Memory B cell (primary cell): ENCODE measurements around the gene MLLT6.
A peak's percentile ranks its signal among the peaks of the same experiment; 100 is the strongest.

Experiments
- ATAC-seq: fragments of 150-1000 bp; cut with Tn5 transposase; 2 replicates; pipeline ENCODE4 v1.10.0; 2021; ENCODE audit warnings: low read depth, mild to moderate bottlenecking, moderate library complexity
- DNase-seq, 2 donors: peaks; one replicate each; pipeline ENCODE4 v3.0.0; 2022; ENCODE audit warnings: low spot score in 2 of 2
- H3K27ac Mint-ChIP-seq: one replicate; pipeline ENCODE4 v1.8.0; 2022; ENCODE audit warnings: mild to moderate bottlenecking, moderate library complexity, mixed read lengths
- H3K27me3 Mint-ChIP-seq: one replicate; pipeline ENCODE4 v1.8.0; 2022; ENCODE audit warnings: mixed read lengths
- H3K36me3 Mint-ChIP-seq: one replicate; pipeline ENCODE4 v1.8.0; 2022; ENCODE audit warnings: mild to moderate bottlenecking, mixed read lengths
- H3K4me1 Mint-ChIP-seq: one replicate; pipeline ENCODE4 v1.8.0; 2022; ENCODE audit warnings: mixed read lengths
- H3K4me3 Mint-ChIP-seq: one replicate; pipeline ENCODE4 v1.8.0; 2022; ENCODE audit warnings: mild to moderate bottlenecking, moderate library complexity, mixed read lengths
- H3K9me3 Mint-ChIP-seq: one replicate; pipeline ENCODE4 v1.8.0; 2022; ENCODE audit warnings: mixed read lengths

MLLT6 gene

DNA sequence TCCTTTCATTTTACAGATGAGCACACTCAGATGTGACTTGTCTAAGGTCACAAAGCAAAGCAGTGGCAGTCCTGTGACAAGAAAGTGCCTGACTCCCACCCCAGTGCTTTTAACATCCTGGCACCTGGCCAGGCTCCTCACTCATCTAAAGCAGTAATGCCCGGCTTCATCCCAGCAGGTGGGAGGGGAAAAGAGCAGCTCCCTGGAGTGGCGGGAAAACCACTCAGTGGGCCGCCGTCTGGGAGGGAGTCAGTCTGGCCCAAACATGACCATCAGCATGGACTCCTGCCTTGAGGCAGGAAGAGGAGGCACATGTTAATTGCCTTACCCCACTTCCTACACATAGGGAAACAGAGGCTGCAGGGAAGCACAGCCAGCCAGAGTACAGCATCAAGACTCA lies 40.5 kb downstream of the MLLT6 start:
- H3K27me3 Mint-ChIP-seq, result peaks cover 17% of the 10 kb centered on the region
- H3K36me3 Mint-ChIP-seq, result peaks cover 2% of the 10 kb centered on the region
- no peaks in the 10 kb centered on the region for H3K9me3 Mint-ChIP-seq
- no peak for DNase-seq
- H3K4me3 Mint-ChIP-seq, result no peak overlapping the region
- no peak overlapping the region for H3K27ac Mint-ChIP-seq
- ATAC-seq, result no peak
- H3K4me1 Mint-ChIP-seq, result peaks cover 23% of the 10 kb centered on the region

DNA sequence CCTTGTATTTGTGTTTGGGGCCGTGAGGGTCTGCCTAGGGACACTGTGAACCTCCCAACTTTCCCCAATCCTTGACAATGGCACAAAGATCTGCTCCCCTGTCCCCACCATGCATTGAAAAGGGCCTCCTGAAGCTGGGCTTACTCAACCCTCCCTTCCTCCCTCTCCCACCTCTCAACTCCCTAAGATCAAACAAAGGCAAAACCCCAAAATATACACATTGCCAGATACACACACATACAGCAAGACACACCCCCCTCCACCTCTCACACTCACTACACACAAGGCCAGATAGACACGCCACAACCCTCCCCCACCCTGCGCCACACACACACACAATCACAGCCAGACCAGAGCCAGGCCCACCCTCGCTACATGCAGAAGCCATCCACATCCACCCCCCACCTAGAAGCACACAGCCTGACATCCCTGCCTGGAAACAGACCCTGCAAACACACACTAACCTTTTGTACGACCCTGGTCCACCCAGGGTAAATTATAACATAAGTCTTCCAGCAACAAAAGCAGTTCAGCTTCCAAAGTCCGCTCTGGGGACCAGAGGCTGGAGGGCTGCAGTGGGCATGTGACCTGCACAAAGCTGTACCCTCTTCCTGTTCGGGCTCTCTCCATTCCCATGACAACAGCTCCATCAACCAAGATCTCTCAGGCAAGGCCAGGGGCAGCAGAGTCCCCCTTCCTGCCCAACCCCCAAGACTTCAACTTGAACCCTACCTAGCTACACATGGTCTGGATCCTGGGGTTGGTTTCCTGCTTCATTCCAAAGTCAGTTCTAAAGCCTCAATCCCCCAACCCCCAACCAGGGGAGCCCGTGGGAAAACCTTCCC lies 41.2 kb downstream of the MLLT6 start:
- H3K36me3 Mint-ChIP-seq, result peaks cover 2% of the 10 kb centered on the region
- ATAC-seq (no peak), DNase-seq (no peak)
- peak overlapping the region; percentile 92 for H3K4me3 Mint-ChIP-seq
- H3K27me3 Mint-ChIP-seq, result peaks cover 20% of the 10 kb centered on the region
- no peaks in the 10 kb centered on the region for H3K9me3 Mint-ChIP-seq
- peak overlapping the region; percentile 76 for H3K27ac Mint-ChIP-seq
- H3K4me1 Mint-ChIP-seq, result peaks cover 29% of the 10 kb centered on the region

DNA sequence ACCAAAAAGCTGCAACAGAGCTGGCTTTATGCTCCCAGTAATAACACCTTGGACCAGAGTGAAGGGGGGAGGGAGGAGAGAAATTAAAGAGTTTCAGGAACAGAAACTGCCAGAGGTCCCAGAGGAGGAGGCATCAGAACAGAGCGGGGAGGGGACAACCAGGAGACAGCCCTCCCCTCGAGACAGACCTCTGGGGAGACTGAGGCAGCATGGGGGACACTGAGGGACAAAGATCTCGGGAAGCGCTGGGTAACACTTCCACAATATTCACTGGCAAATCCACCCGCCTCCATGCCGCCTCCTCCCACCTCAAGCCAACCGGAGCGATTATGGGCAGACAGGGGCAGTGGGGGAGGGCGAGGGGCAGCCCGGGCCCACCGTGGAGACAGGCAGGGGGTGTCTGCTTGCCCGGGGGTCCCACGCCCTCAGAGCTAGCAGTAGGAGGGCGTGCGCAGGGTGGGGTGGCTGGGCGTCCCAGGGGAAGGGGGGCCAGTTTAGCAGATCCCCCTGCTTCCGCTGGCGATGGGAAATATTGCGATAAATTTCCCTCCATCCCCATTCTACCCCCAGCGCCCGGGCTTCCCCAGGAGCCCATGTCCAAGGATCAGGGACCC lies 41.9 kb downstream of the MLLT6 start:
- peak overlapping the region; percentile 92 for H3K4me3 Mint-ChIP-seq
- peak in 1 of 2 donors; percentile 48 for DNase-seq
- peak overlapping the region; percentile 76 for H3K27ac Mint-ChIP-seq
- peaks cover 2% of the 10 kb centered on the region for H3K36me3 Mint-ChIP-seq
- ATAC-seq, result peak; percentile 65
- no peaks in the 10 kb centered on the region for H3K9me3 Mint-ChIP-seq
- H3K27me3 Mint-ChIP-seq, result peaks cover 21% of the 10 kb centered on the region
- peaks cover 35% of the 10 kb centered on the region for H3K4me1 Mint-ChIP-seq

- no peak for ATAC-seq
- H3K27me3 Mint-ChIP-seq, result peaks cover 21% of the 10 kb centered on the region
- H3K4me3 Mint-ChIP-seq, result peak overlapping the region; percentile 92
- H3K4me1 Mint-ChIP-seq, result peaks cover 36% of the 10 kb centered on the region
- peaks cover 3% of the 10 kb centered on the region for H3K36me3 Mint-ChIP-seq
- H3K27ac Mint-ChIP-seq, result no peak overlapping the region
- no peaks in the 10 kb centered on the region for H3K9me3 Mint-ChIP-seq
- peak in 1 of 2 donors; percentile 43 for DNase-seq
Measured at GRCh38 chr17:38747463-38748148, 42.5 kb downstream of the MLLT6 start.

DNA sequence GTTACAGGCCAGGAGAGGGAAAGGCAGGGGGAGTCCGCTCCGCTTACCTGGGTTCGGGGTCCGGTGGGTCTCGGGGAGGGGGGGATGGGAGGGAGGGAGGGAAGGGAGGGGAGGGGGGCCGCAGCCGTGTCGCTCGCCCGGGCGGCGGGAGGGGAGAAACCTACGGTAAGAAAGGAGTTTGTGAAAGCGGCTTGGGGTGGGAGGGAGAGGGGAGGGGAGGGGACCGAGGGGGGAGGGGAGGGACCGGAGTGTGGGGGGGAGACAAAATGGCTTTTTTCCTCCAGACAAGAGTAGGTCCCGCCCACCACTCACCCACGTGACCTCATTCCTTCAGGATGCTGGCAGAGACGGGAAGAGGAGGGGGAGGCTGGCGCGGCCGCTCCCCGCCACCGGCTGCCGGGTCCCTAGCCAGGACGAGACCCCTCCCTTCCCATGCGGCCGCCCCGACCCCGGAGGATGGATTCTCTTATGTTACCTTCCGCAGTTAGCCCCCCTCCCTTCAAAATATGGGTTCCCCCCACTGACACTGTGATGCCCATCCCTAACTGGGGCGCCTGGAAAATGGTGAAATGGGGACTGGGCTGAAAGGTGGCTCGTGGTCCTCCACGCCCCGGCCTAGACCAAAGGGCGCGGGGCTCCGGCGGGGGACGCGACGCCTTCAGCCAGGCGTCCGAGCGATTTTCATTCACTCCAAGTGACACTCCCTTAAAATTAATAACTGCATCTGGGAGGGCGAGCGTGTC lies 43.2 kb downstream of the MLLT6 start, which contains the start of gene PCGF2:
Gene PCGF2, minus strand, starts transcription at position 188 of the 743 bp plus-strand sequence. CDS start 7,934 bp downstream, outside the sequence.
- H3K4me3 Mint-ChIP-seq, result peak within 1 kb of the TSS; percentile 92
- H3K9me3 Mint-ChIP-seq, result no peaks in the 10 kb centered on the region
- peaks cover 37% of the 10 kb centered on the region for H3K4me1 Mint-ChIP-seq
- no peak for DNase-seq
- peaks cover 4% of the 10 kb centered on the region for H3K36me3 Mint-ChIP-seq
- no peak for ATAC-seq
- no peak within 1 kb of the TSS for H3K27ac Mint-ChIP-seq
- H3K27me3 Mint-ChIP-seq, result peaks cover 21% of the 10 kb centered on the region

DNA sequence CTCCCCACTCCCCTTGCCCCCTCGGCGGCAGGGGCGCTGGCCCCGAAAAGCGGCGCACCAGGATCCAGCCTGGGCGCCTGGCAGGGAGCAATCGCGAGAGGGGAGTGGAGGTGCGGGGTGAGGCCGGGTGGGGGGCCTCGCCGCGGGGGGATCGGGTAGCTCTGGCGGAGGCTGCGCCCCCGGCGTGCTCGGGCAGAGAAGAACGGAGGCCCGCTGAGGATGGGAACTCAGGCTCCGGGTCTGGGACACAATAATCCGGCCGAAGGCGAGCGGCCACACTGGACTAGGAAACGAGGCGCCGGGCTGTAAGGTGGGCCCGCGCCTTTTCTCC lies 43.8 kb downstream of the MLLT6 start:
- H3K4me3 Mint-ChIP-seq, result peak overlapping the region; percentile 30
- DNase-seq, result no peak
- H3K36me3 Mint-ChIP-seq, result peaks cover 7% of the 10 kb centered on the region
- ATAC-seq, result no peak
- H3K9me3 Mint-ChIP-seq, result no peaks in the 10 kb centered on the region
- peaks cover 40% of the 10 kb centered on the region for H3K4me1 Mint-ChIP-seq
- H3K27ac Mint-ChIP-seq, result no peak overlapping the region
- H3K27me3 Mint-ChIP-seq, result peaks cover 21% of the 10 kb centered on the region

- DNase-seq (peak in 1 of 2 donors; percentile 57), ATAC-seq (no peak)
- Mint-ChIP-seq H3K4me1 (peaks cover 41% of the 10 kb centered on the region), H3K27me3 (peaks cover 21% of the 10 kb centered on the region), H3K4me3 (peak overlapping the region; percentile 63), H3K36me3 (peaks cover 7% of the 10 kb centered on the region), H3K27ac (no peak overlapping the region), H3K9me3 (no peaks in the 10 kb centered on the region)
Measured at GRCh38 chr17:38749223-38750043, 44.4 kb downstream of the MLLT6 start.

DNA sequence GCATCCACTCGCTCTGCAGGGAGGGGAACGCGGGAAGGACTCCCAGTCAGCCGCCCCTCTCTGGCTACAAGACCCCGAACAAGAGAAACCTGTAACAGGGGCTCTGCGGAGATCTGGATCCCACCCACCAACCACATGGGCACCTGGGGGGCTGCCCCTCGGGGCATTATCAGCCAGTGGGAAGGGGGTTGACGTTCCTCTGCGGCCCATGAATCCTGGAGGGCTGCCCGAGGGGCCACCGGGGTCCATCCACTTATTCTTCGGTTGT lies 44.9 kb downstream of the MLLT6 start:
- ATAC-seq, result no peak

GRCh38 chr17:38750312-38751121 lies 45.4 kb downstream of the MLLT6 start:
- DNase-seq, result no peak
- peaks cover 44% of the 10 kb centered on the region for H3K4me1 Mint-ChIP-seq
- H3K36me3 Mint-ChIP-seq, result peaks cover 7% of the 10 kb centered on the region
- peak overlapping the region; percentile 11 for H3K4me3 Mint-ChIP-seq
- peaks cover 18% of the 10 kb centered on the region for H3K27me3 Mint-ChIP-seq
- ATAC-seq, result no peak
- H3K9me3 Mint-ChIP-seq, result no peaks in the 10 kb centered on the region
- H3K27ac Mint-ChIP-seq, result peak overlapping the region; percentile 94

More for the DNA sequence above, 44.9 kb downstream of the MLLT6 start:
- Mint-ChIP-seq H3K27ac (no peak overlapping the region), H3K27me3 (peaks cover 18% of the 10 kb centered on the region), H3K36me3 (peaks cover 7% of the 10 kb centered on the region), H3K4me3 (peak overlapping the region; percentile 63), H3K4me1 (peaks cover 44% of the 10 kb centered on the region), H3K9me3 (no peaks in the 10 kb centered on the region)
- no peak for DNase-seq

- peaks cover 10% of the 10 kb centered on the region for H3K36me3 Mint-ChIP-seq
Measured at GRCh38 chr17:38751144-38751807, 46.2 kb downstream of the MLLT6 start.

DNA sequence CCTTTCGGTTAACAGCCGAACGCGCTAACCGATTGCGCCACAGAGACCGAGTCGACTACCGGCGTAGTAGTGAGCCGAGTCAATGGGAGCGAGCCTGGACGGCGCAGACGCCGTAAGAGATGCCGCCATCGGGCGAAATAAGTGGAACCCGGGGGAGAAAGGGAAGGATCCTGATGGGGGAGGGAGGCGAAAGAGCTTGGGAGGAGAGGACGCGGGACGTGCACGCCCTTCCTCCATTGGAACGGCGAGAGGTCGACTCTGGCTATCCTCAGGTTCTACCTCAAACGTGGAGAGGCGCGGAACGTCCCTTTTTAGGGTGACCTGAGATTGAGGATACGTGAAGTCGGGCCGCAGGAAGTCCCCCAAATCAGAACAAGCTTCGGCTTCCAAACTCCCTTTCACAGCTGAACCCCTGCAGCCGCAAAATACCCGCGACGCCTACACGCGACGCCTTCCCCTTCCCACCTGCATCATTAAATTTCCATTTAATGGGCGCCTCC lies 46.8 kb downstream of the MLLT6 start:
- no peaks in the 10 kb centered on the region for H3K9me3 Mint-ChIP-seq
- DNase-seq (peak; percentile 83 to 93), ATAC-seq (peak; percentile 27)
- H3K27me3 Mint-ChIP-seq, result peaks cover 10% of the 10 kb centered on the region
- H3K36me3 Mint-ChIP-seq, result peaks cover 8% of the 10 kb centered on the region
- peak overlapping the region; percentile 94 for H3K27ac Mint-ChIP-seq
- H3K4me1 Mint-ChIP-seq, result peaks cover 33% of the 10 kb centered on the region
- peak overlapping the region; percentile 100 for H3K4me3 Mint-ChIP-seq

More at GRCh38 chr17:38751144-38751807, 46.2 kb downstream of the MLLT6 start:
- peak overlapping the region; percentile 100 for H3K4me3 Mint-ChIP-seq
- peaks cover 14% of the 10 kb centered on the region for H3K27me3 Mint-ChIP-seq
- ATAC-seq (no peak), DNase-seq (no peak)
- peaks cover 39% of the 10 kb centered on the region for H3K4me1 Mint-ChIP-seq
- H3K27ac Mint-ChIP-seq, result peak overlapping the region; percentile 94
- H3K9me3 Mint-ChIP-seq, result no peaks in the 10 kb centered on the region
